Body of pancreas (tissue), 4 donors: ENCODE measurements around the gene NACC2.

ENCODE experiments used
- CTCF ChIP-seq, 7 experiments: fragments of 450-650 bp in 4 of 7; fragments of 200-600 bp in 3 of 7; sonication (generic) in 3 of 7; IDR thresholded peaks; one replicate each; pipeline ENCODE4 v1.5.1; 2016 to 2019; ENCODE audit warnings: antibody characterized with exemption in 7 of 7
- POLR2A ChIP-seq, 3 donors: fragments of 450-650 bp; IDR thresholded peaks; one replicate each; pipeline ENCODE4 v1.6.1; 2016; ENCODE audit warnings: antibody characterized with exemption in 3 of 3, mild to moderate bottlenecking in 2 of 3

GRCh38 chr9:136021171-136021871 is 73.8 kb downstream of the NACC2 start:
- no peak for TF ChIP-seq CTCF (IDR thresholded peaks at IDR 0.05)
- no peak for TF ChIP-seq POLR2A (IDR thresholded peaks at IDR 0.05)
